ENCODE results near the gene CXCL16. TPM values are rescaled to one million over a fixed set of nuclear protein-coding genes. Genes with fewer than 3 reads are reported as not detected.

Gene CXCL16
- total RNA-seq, 1 donor from 2014 or later, result 32.3 TPM

GRCh38 chr17:4769628-4770027 is 29.9 kb upstream of the CXCL16 start:
- no peak for DNase-seq (ENCODE audit: low read depth)
- no peak overlapping the region for H3K4me3 ChIP-seq (ENCODE audit: low read depth, low read length)
- no peak for TF ChIP-seq CTCF (conservative IDR thresholded peaks at IDR 0.05; ENCODE audit: low read depth, low read length)

- H3K4me3 ChIP-seq (ENCODE audit: low read depth, low read length), result no peak overlapping the region
- no peak for TF ChIP-seq CTCF (conservative IDR thresholded peaks at IDR 0.05; ENCODE audit: low read depth, low read length)
- DNase-seq (ENCODE audit: low read depth), result no peak
Measured at GRCh38 chr17:4768298-4768697, 28.6 kb upstream of the CXCL16 start.

- no peak overlapping the region for H3K4me3 ChIP-seq (ENCODE audit: low read depth, low read length)
- no peak for TF ChIP-seq CTCF (conservative IDR thresholded peaks at IDR 0.05; ENCODE audit: low read depth, low read length)
- no peak for DNase-seq (ENCODE audit: low read depth)
Measured at GRCh38 chr17:4766723-4767122, 27.0 kb upstream of the CXCL16 start.

- no peak overlapping the region for H3K4me3 ChIP-seq (ENCODE audit: low read depth, low read length)
- no peak for TF ChIP-seq CTCF (conservative IDR thresholded peaks at IDR 0.05; ENCODE audit: low read depth, low read length)
- DNase-seq (ENCODE audit: low read depth), result no peak
Measured at GRCh38 chr17:4766201-4766600, 26.5 kb upstream of the CXCL16 start.

- TF ChIP-seq CTCF (conservative IDR thresholded peaks at IDR 0.05; ENCODE audit: low read depth, low read length), result no peak
- DNase-seq (ENCODE audit: low read depth), result no peak
Measured at GRCh38 chr17:4764595-4764994, 24.9 kb upstream of the CXCL16 start.

GRCh38 chr17:4759776-4760236 is 20.1 kb upstream of the CXCL16 start:
- no peak for TF ChIP-seq CTCF (conservative IDR thresholded peaks at IDR 0.05; ENCODE audit: low read depth, low read length)
- DNase-seq (ENCODE audit: low read depth), result no peak
- H3K4me3 ChIP-seq (ENCODE audit: low read depth, low read length), result no peak overlapping the region

More at GRCh38 chr17:4764595-4764994, 24.9 kb upstream of the CXCL16 start:
- H3K4me3 ChIP-seq (ENCODE audit: low read depth, low read length), result no peak overlapping the region

GRCh38 chr17:4753392-4753791 is 13.7 kb upstream of the CXCL16 start:
- no peak overlapping the region for H3K4me3 ChIP-seq (ENCODE audit: low read depth, low read length)
- DNase-seq (ENCODE audit: low read depth), result no peak
- TF ChIP-seq CTCF (conservative IDR thresholded peaks at IDR 0.05; ENCODE audit: low read depth, low read length), result no peak
